HG03378 (cell line): Measurements from ENCODE around the gene OBSCN.
"Not testable (repeated sequence)": the region's sequence is repeated elsewhere in the genome, so short reads cannot be mapped to it uniquely, and the experiment has no call there.

ENCODE experiments used
- ATAC-seq: cut with Tn5 transposase; IDR thresholded peaks from one replicate; pipeline ENCODE4 v1.9.1; 2021; ENCODE audit warnings: mild to moderate bottlenecking, moderate library complexity; ENCODE audit not compliant: unreplicated experiment

The OBSCN gene

DNA sequence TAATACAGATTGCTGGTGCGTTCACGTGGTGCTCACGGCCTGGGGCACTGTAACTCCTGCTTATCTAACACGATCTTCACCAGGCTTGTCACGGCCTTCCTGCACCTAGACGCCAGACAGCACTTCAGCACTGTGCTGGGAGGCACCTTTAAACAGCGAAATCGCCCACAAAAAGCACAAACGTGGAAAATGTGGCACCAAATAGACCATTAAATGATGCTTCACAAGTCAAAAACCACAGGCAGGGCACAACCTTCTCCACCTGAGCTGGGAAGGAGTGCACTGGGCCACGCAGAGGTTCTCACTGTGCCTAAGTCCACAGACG, 22.2 kb upstream of the OBSCN start:
- ATAC-seq: no peak

DNA sequence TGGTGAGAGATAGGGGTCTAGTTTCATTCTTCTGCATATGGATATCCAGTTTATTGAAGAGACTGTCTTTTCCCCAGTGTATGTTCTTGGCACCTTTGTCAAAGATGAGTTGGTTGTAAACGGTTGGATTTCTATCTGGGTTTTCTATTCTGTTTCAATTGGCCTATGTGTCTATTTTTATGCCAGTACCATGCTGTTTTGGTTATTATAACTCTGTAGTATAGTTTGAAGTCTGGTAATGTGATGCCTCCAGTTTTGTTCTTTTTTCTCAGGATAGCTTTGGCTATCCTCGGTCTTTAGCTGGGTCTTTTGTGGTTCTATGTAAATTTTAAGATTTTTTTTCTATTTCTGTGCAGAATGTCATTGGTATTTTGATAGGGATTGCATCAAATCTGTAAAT, 19.6 kb upstream of the OBSCN start:
- not testable (repeated sequence) for ATAC-seq

DNA sequence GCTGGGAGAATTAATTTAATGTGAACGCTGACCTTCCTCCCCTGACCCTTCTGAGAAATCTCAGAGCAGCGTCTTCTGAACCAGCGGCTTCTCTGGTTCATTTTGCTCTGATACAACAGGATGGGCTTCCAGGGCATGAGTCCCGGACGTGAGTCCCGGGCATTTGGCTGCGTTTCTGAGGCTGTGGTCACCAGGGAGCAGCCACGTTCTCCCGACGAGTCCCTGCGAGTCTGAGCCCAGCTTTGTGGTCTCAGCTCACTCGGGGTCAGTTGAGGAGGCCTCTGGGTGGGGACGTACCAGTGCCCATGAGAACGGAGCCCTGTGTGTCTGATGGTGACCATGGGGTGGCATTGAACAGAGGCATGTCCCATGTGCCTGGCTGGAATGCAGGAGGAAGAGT, 17.7 kb upstream of the OBSCN start:
- no peak for ATAC-seq

DNA sequence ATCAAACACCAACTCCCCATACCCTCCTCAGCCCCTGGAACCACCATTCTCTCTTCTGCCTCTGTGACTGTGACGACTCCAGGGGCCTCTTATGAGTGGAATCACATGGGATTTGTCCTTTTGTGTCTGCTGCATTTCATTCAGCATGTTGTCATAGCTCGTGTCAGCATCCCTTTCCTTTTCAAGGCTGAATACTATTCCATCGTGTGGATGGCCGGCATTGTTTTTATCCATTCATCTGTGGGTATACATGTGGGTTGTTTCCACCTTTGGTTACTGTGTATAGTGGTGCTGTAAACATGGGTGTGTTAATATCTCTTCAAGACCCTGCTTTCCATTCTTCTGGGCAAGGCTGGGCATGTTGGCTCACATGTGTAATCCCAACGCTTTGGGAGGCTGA, 17.1 kb upstream of the OBSCN start:
- no peak for ATAC-seq

DNA sequence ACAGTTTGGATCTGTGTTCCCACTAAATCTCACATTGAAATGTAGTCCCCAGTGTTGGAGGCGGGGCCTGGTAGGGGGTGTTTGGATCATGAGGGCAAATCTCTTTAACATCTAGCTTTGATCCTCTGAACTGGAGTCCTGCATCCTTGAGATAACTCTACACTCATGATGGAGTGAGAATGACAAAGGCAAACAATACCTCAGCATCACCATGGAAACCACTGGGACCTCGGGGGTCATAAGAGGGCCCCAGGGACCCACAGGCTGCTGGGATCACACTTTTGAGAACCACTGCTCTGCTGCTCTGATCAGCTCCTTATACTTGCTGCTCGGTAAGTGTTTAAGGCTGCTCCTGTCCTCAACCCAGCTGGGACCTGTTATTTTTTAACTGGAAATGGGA, 13.4 kb upstream of the OBSCN start:
- ATAC-seq: no peak

DNA sequence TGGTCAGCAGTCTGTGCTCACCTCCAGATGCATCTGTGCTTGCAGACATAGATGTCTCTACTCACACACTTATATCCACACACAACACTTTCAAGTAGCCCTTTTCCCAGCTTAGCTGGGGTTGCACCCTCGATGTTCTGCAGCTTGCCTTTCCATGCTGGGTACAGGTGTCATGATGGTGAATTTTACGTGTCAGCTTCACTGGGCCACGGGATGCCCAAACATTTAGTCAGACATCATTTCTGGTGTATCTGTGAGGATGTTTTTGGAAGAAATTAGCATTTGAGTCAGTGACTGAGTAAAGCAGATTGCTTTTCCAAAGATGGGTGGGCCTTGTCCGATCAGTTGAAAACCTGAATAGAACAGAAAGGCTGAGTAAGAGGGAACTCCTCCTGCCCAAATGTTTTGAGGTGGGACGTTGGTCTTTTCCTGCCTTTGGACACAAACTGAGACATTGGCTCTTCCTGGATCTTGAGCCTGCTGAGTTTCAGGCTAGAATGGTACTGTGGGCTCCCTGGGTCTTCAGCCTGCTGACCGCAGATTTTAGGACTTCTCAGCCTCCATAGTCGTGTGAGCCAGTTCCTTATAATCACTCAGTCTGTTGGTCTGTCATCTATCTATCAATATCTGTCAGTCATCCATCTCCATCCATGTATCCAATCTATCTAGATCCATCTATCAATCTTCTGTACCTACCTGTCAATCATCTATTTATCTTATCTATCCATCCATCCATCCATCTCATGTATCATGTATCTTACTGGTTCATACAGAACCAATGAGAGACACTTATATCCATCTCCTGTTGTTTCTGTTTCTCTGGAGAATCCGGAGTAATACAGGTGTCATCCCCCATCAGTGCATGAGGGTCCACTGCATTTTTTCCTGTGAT, 12.7 kb upstream of the OBSCN start:
- no peak for ATAC-seq

DNA sequence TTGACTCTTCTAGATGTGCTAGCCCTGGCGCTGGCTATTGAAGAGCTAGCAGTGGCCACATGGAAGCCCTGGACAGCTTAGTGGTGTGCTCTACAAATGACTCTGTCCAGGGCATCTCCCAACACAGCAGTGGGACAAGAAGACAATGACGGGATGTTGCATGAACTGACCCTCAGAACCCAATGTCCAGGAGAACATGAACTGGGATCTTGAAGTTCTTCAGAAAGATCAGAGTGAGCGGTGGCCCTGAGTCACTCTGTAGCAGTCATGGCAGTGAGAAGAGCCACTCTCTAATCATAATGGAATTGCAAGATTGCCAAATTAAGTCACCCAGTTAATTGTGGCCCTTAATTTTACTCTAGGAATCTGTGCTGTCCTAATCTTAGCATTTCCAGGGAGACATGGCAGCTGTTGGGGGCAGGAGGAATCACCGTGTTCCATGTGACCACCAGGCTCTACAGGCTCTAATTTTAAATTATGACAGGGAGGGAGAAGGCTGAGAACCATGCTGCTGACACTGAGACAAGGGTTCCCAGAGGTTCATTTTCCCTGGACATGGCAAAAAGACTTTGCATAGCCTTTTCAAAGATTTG, 10.2 kb upstream of the OBSCN start:
- ATAC-seq: no peak

DNA sequence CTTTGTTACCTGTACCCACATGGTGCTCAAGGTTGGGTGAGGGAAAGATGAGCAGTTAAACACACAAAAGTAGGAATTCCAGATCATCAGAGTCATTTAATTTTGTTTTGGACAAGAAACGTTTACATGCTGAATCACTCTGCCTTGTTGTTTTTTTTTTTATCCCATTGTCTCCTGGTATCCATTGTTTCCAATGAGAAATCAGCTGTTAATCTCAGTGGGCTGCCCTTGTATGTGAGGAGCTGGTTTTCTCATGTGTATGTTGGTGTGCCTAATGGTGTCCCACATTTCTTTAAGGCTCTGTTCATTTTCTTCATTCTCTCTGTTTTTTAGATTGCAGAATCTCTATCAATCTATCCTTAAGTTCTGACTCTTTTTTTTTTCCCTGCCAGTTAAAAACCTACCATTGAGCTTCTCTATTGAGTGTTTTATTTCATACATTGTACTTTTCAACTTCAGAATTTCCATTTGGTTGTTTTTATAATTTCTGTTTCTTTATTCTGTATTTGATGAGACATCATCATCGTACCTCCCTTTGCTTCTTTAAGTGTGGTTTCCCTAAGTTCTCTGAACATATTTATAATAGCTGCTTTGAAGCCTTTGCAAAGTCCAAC, 8.8 kb upstream of the OBSCN start:
- no peak for ATAC-seq

DNA sequence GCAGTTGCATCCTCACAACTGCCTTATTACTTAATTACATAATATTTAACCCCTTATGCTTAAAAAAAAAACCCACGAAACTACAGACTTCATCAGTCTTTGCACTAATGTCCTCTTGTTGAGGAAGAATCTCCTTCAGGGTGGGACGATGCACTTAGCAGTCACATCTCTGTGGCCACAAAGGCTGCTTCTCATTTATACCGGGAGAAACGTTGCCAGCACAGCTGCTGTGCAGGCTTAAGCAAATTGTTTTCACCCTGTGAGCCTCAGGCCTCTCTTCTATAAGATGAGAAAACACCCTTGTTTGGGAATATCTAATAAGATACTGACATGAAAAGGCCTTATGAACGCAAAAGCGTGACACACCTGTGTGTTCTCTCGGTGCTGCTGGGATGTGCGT, 2.9 kb upstream of the OBSCN start:
- no peak for ATAC-seq

DNA sequence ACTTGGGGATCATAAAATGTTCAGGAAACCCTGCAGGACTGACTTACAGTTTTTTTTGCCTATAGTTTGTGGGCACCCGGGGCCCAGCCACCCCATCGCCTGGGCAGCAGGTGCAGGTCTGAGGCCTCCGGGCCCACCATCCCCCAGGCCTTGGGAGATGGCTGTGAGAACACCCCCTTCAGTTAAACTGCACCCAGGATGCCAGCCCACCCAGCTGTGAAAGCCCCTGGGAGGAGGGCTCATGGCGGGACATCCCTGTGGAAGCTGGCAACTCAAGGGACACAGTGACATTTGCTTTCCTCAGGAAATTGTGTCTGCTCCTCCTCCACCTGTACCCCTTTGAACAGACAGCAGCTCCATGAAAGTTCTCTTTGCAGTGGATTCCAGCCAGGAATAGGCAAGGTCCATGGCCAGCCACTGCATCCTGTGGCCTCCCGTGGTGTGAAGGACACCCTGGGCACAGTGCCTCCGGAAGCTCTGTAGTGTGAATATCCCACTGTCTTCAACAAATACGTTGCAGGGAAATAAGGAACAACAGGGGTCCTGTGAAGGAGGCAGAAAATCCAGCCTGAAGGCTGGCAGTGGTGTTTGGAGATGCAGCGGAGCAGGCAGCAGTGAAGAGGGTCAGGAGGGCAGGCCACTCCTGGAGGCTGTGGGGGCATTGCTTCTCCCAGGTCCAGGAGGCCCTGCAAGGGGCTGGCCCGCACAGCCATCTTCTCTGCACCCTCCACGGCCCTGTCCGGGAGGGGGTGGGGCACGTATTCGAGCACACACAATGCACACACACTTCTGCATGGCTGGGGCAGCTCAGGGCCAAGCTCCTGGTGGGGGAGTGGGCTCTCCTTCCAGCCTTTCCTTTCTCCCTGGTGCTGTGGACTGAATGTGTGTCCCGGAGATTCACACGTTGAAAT, 2.1 kb upstream of the OBSCN start:
- ATAC-seq: no peak

DNA sequence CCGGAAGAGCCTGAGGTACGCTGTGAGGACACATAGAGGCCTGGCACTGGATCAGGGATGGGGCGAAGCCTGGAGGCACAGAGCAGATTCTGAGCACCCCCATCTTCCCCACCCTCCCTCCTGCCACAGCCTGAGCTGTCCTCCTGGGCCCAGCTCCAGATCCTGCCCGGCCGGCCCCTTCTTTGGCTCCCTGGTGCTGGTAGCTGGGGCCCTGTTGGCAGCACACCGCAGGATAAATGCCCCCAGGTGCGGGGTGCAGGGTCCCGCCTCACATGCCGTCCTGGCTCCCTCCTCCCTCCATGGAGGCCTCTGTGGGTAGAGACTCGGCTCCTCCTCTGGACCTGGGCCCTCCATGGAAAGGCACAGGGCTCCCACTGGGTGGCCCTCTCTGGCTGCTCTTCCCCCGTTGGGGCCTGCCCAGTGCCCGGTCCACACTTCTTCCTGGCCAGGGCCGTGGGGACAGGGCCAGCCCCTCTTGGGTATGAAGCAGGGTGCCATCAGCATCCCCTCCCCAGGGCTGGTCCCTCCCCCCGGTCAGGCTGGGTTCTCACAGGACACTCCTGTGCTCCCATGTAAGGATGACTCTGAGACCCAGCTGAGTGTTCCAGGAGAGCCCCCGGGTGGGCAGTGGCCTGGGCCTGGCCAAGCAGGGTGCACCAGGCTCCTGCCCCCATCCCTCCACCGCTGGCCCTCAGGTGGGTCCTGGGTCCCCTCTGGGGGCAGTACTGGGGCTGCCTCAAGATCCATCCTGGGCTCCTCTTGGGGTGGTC, 1.1 kb upstream of the OBSCN start:
- ATAC-seq: no peak

DNA sequence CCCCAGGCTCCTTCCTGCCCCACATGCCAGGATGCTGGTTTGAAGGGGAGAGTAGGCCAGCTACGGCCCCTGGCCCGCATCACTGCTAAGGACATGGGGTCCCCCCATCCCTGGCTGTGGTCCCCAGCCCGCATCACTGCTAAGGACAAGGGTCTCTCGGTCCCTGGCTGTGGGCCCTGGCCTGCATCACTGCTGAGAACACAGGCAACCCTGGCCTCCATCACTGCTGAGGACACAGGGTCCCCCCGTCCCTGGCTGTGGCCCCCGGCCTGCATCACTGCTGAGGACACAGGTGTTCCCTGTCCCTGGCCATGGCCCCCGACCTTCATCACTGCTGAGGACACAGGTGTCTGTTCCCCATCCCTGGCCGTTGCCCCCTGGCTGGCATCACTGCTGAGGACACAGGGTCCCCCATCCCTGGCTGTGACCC, 448 bp upstream of the OBSCN start:
- no peak for ATAC-seq

DNA sequence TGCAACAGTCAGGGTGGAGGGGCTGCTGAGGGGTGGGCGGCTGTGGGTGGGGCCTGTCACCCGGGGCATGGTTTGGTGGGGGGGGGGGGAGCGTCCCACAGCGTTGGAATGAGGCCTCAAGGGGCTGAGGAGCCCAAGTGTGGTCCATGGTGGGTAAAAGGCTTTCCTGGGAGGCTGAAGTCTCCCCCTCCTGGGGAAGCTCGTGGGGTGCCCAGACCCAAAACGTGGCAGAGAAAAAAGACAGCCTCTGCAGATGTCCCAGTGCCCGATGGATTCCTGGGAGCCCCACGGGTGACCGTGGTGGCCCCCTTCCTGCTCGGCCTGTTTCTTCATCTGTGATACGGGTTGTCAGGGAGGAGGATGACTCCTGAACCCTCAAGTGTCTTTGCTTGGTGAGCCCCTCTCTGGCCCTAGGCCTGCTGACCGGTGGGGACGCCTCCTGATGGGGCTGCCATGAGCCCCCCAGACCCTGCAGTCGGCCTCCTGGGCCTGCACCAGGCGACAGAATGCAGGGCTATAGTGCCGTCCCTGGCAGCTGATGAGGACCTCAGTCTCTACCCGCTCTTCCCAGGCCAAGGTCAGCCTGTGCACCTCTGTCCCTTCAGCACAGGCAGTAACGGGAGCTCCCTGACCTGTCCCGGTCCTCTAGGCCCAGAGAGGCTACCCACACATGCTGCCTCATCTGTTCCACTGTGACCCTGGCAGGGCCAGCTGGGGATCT, 1.1 kb downstream of the OBSCN start:
- no peak for ATAC-seq

DNA sequence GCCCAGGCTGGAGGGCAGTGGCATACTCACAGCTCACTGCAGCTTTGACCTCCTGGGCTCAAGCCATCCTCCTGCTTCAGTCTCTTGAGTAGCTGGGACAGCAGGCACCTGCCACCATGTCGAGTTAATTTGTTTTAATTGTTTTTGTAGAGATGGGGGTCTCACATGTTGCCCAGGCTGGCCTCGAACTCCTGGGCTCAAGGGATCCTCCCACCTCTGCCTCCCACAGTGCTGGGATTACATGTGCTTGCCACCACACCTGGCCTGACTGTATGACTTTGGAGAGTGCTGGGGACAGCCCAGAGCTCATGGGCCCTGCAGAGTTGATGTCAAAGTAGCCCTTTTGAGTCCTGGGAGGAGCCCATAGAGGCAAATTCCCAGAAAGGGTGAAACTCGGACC, 1.8 kb downstream of the OBSCN start:
- no peak for ATAC-seq

DNA sequence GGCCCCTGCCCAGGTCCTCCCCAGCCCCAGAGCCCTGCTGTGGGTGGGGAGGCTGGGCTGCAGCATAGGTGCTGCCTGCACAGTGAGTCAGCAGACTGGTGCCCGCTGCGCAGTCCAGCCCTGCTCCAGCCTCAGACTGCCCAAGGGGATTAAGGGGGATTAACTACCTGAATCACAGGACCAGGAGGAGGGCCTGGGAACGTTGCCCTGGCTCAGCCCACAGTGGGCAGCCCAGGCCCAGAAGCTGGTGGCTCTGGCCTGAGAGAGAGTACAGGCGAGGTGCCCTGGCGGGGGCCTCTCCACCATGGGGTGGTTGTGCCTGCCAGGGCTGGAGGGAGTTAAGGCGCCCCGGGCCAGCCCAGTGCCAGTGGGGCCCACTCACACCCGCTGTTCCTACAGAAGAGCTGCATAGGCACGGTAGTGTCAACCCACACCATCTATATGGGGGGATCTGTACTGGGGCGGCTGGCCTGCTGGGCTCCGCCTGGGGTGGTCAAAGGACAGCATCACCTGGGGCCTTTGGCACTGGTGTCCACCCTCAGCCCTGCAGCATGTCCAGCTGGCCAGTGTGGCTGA, 2.3 kb downstream of the OBSCN start:
- no peak for ATAC-seq

DNA sequence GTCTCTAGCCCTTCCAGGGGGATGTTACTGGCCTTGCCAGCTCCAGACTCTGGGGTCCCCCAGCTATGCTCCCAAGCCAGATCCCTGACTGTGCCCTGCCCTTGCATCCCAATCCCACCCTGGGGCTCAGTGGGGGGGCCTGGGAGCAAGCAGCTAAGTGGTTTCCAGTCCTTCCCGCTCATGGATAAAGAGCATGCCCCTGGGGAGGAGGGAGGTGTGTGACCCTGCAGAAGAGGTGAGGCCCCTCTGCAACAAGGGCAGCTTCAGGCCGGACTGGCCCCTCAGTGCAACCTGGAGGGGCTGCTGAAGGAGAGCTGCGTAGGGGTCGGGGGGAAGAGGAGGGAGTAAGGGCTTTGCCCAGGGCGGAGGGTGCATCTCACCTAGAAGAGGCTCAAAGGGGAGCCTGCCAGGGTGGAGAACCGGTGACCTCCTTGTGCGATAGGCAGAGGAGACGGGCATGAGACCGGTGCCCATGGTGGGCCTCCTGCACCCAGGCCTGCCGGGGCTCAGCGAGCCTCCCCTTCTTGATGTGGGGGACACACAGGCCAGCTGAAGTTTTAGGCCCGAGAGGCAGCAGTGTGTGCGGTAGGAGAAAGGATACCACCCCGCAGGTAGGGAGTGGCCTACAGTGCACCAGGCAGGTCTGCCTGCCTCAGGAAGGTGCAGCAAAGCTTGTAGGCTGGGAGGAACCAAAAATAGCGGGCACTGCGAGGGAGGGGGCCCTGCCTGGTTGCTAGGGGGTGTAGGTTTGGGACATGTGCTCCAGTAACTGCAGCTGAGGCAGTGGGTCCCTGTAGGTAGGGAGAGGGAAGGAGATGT, 3.1 kb downstream of the OBSCN start:
- no peak for ATAC-seq

DNA sequence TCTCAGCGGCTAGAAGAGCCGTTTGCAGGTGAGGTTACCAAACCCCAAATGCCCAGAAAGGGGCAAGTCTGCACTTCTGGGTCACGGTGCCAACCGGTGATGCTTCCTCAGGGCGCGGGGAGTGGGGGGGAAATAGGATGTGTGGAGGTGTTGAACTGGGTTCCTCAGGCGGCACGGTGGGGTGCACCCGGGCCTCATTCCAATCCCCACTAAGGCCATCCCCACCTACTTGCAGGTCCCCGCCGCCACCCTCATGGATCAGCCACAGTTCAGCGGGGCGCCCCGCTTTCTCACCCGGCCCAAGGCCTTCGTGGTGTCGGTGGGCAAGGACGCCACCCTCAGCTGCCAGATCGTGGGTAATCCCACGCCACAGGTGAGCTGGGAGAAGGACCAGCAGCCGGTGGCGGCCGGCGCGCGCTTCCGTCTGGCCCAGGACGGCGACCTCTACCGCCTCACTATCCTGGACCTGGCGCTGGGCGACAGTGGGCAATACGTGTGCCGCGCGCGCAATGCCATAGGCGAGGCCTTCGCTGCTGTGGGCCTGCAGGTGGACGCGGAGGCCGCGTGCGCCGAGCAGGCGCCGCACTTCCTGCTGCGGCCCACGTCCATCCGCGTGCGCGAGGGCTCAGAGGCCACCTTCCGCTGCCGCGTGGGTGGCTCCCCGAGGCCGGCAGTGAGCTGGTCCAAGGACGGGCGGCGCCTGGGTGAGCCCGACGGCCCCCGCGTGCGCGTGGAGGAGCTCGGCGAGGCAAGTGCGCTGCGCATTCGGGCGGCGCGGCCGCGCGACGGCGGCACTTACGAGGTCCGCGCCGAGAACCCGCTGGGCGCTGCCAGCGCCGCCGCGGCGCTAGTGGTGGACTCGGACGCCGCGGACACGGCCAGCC, 3.9 kb downstream of the OBSCN start:
- ATAC-seq: no peak
